SK-N-SH (cell line): Measurements from ENCODE around the gene DPEP1.

Source experiments
- CTCF ChIP-seq: fragments of 200-600 bp; sonication (generic); IDR thresholded peaks from 2 replicates; pipeline ENCODE4 v1.6.1; 2017; ENCODE audit warnings: antibody characterized with exemption, mild to moderate bottlenecking, moderate library complexity
- EZH2phosphoT487 ChIP-seq: fragments of 200-600 bp; sonication (generic); IDR thresholded peaks from 2 replicates; pipeline ENCODE4 v1.6.1; 2017; ENCODE audit warnings: low read depth, mixed run types, mild to moderate bottlenecking, antibody characterized with exemption, moderate library complexity, borderline replicate concordance
- FOSL2 ChIP-seq: IDR thresholded peaks from 2 replicates; pipeline ENCODE4 v1.4.0; 2012; ENCODE audit warnings: low read depth, mild to moderate bottlenecking, moderate library complexity, borderline replicate concordance
- FOXJ3 ChIP-seq: sonication (generic); formaldehyde crosslinking; IDR thresholded peaks from 2 replicates; pipeline ENCODE4 v1.5.1; 2020; ENCODE audit warnings: mild to moderate bottlenecking, missing genetic modification reagents
- GABPA ChIP-seq: IDR thresholded peaks from 2 replicates; pipeline ENCODE4 v1.4.0; 2012; ENCODE audit warnings: low read depth, mild to moderate bottlenecking
- POLR2AphosphoS5 ChIP-seq: IDR thresholded peaks from 2 replicates; pipeline ENCODE4 v1.6.1; 2012; ENCODE audit warnings: low read depth, low read length
- RAD21 ChIP-seq: IDR thresholded peaks from 2 replicates; pipeline ENCODE4 v1.6.1; 2012; ENCODE audit warnings: mild to moderate bottlenecking, low read length
- RFX5 ChIP-seq: IDR thresholded peaks from 2 replicates; pipeline ENCODE4 v1.6.1; 2012; ENCODE audit warnings: mild to moderate bottlenecking, improper control_type of control experiment, low read length
- RXRA ChIP-seq: IDR thresholded peaks from 2 replicates; pipeline ENCODE4 v1.4.0; 2012; ENCODE audit warnings: low read depth, mild to moderate bottlenecking, borderline replicate concordance
- SMC3 ChIP-seq: IDR thresholded peaks from 2 replicates; pipeline ENCODE4 v1.6.1; 2012; ENCODE audit warnings: low read depth, low read length, improper control_type of control experiment
- TAF1 ChIP-seq: IDR thresholded peaks from 2 replicates; pipeline ENCODE4 v1.6.1; 2012; ENCODE audit warnings: low read depth, mild to moderate bottlenecking, low read length, moderate library complexity, borderline replicate concordance
- USF2 ChIP-seq: fragments of 150-350 bp; IDR thresholded peaks from 2 replicates; pipeline ENCODE4 v1.6.1; 2017; ENCODE audit warnings: antibody characterized with exemption, low read length, low read depth, borderline replicate concordance
- TF ChIP-seq, protein P1 (sequence below): IDR thresholded peaks from 2 replicates; pipeline ENCODE4 v1.4.0; 2012; ENCODE audit warnings: low read depth
- TF ChIP-seq, protein P2 (sequence below): IDR thresholded peaks from 2 replicates; pipeline ENCODE4 v1.6.1; 2012; ENCODE audit warnings: mild to moderate bottlenecking, low read depth, low read length, moderate library complexity

DNA sequence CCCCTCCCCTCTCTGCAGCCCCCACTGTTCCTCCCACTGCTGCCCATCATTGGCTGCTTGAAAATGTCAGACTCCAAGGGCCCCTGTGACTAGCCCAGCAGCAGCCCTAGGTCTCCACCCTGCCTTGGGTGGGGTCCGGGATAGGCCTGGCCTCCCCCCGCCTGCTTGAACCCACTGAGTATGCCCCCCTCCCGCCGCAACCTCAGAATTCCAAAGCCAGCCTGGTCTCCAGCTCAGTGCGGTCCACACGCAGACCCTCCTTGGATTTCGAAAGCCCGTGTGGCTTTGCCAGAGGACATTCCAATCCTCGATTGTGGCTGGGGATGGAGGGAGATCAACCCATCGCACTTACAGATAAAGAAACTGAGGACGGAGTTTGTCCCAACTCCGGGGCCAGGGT is 6.4 kb downstream of the DPEP1 start:
- TF ChIP-seq CTCF (no peak), RXRA (no peak), RFX5 (no peak), GABPA (no peak), POLR2AphosphoS5 (no peak), USF2 (no peak), FOSL2 (no peak), EZH2phosphoT487 (no peak), RAD21 (no peak), SMC3 (no peak), TAF1 (no peak), FOXJ3 (no peak)
- TF ChIP-seq, protein P1, sequence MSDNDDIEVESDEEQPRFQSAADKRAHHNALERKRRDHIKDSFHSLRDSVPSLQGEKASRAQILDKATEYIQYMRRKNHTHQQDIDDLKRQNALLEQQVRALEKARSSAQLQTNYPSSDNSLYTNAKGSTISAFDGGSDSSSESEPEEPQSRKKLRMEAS: no peak
- TF ChIP-seq, protein P2, sequence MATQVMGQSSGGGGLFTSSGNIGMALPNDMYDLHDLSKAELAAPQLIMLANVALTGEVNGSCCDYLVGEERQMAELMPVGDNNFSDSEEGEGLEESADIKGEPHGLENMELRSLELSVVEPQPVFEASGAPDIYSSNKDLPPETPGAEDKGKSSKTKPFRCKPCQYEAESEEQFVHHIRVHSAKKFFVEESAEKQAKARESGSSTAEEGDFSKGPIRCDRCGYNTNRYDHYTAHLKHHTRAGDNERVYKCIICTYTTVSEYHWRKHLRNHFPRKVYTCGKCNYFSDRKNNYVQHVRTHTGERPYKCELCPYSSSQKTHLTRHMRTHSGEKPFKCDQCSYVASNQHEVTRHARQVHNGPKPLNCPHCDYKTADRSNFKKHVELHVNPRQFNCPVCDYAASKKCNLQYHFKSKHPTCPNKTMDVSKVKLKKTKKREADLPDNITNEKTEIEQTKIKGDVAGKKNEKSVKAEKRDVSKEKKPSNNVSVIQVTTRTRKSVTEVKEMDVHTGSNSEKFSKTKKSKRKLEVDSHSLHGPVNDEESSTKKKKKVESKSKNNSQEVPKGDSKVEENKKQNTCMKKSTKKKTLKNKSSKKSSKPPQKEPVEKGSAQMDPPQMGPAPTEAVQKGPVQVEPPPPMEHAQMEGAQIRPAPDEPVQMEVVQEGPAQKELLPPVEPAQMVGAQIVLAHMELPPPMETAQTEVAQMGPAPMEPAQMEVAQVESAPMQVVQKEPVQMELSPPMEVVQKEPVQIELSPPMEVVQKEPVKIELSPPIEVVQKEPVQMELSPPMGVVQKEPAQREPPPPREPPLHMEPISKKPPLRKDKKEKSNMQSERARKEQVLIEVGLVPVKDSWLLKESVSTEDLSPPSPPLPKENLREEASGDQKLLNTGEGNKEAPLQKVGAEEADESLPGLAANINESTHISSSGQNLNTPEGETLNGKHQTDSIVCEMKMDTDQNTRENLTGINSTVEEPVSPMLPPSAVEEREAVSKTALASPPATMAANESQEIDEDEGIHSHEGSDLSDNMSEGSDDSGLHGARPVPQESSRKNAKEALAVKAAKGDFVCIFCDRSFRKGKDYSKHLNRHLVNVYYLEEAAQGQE: no peak
